ENCODE results near the gene ZNF22.

Gene ZNF22

DNA sequence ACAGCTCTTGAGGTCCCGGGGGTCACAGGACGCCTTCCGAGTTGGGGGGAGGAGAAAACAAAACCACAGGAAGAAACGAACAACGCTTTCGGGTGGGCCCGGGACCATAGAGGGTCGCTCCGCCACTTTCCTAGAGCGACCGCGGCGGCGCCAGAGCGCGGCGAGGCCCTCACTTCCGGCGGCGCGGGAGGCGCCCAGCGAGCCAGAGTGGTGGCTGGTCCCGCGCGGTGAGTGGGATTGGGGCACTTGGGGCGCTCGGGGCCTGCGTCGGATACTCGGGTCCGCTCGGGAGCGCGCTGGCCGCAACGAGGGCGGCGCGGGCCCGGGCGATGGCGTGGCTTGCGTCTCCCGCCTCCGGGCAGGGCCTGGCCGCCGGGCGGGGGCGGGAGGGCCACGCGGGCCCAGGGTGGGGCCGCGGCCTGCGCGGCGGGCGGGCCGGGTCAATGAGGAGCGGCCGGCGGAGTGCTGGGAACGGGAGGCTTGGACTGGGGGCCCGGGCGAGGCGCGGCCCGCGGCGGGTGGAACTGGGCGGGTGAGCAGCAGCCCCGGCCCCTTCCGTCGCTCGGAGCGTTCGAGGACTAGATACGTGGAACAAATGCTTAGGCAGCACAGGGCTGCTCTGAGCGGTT is at the start of gene ZNF22:
Gene ZNF22 (plus strand): TSS at position 172 of the 629 bp plus-strand sequence. CDS start 2,446 bp downstream, outside the sequence.
- DNase-seq (ENCODE audit: low read depth) = peak; percentile 57

DNA sequence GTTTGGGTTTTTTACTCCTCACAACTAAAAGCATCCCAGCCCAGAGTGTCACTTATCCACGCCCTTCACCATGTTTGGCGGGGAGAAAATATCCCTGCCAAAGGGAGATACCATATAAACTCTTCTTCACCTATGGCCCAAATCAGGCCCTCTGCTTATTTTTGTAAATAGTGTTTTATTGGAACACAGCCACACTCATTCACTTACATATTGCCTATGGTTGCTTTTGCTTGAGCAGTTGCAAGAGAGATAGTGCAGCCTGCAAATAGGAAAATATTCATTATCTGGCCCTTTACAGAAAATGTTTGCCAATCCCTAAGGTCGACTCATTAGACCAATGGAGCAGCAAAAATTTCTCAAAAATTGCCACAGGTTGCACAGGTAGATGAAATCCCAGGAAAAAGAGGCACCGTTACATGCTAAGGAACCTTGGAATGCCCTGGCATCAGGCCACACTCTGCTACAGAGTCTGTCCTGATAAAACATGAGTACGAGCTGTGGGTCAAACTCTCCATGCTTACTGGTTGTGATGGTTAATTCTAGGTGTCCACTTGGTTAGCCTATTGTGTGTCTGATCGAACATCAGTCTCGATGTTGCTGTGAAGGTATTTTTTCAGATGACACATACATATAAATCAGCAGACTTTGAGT is 49.0 kb upstream of the ZNF22 start:
- no peak for DNase-seq (ENCODE audit: low read depth)

DNA sequence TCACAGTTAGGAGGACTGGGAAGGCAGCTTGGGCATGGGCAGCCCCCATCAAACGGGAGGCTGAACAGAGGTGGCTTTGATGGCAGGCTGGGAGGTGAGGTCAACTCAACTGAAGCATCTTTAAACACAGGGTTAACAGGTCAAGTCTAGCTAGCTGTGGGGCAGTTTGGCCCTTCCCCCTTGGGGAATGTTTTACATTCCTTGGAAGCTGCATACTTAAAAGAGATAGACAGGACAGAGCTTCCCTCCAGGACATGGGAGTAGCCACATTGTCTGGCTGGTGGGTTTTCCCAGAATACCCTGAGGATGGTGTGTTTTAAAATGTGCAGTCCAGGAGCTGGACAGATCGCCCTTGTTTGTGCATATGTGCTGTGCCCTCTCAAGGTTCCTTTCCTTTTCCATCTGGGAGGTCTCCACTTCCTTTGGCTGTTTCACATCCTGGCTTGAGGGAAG is 47.9 kb upstream of the ZNF22 start:
- no peak for DNase-seq (ENCODE audit: low read depth)

DNA sequence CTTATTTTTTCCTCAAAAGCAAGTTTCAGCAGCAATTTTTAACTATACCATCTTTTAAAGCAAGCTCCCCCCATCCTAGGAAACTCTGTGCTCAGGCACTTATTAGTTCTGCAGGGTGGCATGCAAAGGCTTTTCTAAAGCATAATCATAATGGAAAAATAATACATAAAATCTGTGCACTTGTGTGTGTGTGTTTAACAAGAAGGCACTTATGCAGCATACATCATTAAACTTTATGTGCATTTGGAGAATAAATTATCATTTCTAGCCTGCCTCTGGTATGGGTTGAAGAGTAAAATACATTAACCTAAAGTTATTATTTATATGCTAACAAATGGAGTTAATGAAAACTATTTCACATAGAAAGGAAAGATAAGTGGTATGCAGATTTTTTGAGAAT is 46.7 kb upstream of the ZNF22 start:
- no peak for DNase-seq (ENCODE audit: low read depth)

DNA sequence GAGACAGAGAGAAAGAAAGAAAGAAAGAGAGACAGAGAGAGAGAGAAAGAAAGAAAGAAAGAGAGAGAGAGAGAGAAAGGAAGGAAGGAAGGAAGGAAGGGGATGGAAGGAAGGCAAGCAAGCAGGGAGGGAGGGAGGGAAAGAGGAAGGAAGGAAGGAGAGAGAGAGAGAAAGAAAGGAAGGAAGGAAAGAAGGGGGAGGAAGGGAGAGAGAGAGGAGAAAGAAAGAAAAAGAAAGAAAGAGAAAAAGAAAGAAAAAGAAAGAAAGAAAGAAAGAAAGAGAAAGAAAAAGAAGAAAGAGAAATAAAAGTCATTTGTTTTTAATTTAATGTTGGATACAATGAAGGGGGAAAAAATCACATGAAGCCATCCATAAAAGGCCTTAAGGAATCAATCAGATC is 45.8 kb upstream of the ZNF22 start:
- no peak for DNase-seq (ENCODE audit: low read depth)

DNA sequence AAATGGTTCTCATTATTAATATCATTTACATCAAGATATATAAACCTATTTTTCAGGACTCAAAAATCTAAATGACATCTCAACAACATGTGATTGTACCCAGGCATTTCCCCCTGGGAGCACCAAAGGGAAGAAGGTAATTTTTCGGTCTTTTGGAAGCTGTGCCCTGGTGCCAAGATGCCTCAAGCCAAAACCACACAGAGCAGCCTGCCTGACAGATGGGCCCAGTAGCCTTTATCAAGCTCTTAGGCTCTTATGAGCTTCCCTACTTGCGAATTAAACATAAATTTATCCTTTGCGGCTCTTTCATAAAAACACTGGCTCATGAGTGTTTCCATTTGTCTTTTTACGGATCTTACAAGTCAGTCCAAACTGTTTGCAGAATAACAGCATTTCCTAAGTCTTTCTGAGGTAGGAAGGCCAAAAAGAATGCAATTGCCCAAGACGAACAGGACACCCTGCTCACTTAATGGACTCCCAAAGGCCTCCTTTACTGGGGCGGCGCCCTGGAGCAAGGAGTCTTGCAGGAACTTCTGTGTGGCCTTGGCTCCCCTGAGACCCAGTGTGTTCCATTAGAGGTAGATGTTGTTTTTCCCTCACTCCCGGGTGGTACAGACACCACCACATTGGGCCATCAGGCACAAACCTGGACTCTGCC is 45.2 kb upstream of the ZNF22 start:
- DNase-seq (ENCODE audit: low read depth) = no peak

DNA sequence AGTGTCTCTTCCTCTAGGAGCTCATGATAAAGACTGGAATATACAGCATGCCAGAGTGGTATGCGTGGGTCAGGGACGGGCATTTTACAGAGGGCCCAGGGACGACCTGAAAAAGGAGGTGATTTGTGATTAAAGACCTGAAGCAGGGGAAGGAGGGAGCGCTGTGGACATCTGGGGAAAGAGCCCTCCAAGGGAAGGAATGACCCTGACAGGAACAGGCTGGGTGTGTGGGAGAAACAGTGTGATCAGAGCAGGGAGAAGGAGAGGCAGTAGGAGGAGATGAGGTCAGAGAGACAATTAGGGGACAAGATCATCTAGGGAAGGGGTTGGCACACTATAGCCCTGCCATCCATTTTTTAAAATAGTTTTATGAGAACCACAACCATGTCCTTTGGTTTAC is 44.5 kb upstream of the ZNF22 start:
- no peak for DNase-seq (ENCODE audit: low read depth)

DNA sequence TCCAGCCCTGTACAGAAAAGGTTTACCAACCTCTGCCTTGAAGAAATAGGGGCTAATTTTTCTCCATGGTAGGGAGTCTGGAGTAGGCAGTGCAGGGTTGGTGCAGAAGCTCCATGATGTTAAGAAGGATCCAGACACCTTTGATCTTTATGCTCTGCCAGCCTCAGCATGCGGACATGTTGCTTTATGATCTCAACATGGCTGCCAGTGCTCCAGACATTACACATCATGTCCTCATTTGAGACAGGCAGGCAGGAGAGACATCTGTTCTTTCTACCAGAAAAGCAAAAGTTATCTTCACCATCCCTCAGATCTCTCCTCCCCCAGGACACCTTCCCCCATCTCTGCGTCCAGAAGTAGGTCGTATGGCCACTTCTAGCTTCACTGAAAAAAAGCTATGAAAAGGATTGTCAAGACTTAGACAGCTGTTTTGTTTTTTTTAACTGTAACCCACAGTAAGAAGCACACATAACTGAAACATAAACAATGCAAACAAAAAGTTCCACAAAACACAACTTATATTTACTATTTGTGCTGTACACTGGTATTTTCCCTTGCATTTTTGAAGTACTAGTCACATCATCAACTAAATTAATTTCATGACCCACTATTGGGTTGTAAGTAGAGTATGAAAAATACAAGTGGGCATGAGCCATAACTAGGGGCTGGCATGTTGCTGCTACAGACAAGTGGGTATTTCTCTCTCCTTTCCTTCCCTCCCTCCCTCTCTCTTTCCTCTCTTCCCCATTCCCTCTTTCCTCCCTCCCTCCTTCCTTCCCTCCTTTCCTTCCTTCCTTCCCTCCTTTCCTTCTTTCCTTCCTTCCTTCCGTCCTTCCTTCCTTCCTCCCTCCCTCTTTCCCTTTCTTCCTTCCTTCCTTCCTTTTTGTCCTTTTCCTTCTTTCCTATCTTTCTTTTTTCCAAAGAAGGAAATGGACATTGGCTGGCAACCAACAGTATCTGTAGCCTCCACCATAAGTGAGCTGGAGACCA is 43.7 kb upstream of the ZNF22 start:
- no peak for DNase-seq (ENCODE audit: low read depth)

DNA sequence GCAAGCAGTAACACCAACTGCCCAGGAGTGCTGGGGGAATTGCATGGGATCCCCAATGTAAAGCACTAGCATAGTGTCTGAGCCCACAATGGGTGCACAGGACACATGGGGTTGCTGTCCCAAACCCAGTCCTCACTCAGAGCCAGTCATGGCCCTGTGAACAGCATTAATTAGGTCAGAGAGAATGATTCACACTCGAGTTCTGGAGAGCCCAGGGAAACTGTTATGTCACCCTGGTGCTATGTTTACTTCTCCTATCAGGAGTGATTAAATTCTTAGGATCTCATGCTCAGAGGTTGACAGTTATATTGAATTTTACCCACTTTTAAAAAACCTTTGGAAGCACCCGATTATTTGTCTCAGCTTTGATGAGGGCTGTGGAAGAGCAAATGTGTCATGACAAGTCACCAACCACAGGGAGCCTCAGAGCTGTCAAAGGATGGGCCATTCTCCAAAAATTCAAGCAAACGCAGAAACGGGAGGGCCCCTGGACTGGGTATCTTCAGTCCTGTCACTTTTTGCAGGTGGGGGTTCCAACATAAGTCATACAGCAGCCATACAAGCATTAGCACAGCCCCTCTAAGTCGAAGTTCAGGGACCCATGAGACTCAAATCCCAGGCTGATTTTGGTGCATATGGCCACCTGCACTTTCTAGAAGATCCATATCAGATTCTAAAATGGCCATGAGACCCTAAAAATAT is 42.4 kb upstream of the ZNF22 start:
- no peak for DNase-seq (ENCODE audit: low read depth)

DNA sequence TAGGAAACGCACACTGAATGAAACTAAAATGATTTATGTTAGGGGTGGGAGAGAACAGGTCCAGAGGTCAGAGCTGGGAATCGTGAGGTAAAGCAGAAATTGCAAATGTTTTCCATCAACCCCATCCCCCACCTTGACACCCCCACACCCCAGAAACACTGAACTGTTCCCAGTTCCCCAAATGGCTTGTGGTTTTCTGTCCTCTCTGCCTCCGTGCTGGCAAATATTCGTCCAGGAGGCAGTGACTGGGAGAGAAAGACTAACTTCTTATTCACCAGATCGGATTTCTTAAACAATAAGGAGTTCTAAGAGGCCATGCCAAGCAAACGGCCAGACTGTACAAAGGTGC is 41.9 kb upstream of the ZNF22 start:
- DNase-seq (ENCODE audit: low read depth) = no peak

DNA sequence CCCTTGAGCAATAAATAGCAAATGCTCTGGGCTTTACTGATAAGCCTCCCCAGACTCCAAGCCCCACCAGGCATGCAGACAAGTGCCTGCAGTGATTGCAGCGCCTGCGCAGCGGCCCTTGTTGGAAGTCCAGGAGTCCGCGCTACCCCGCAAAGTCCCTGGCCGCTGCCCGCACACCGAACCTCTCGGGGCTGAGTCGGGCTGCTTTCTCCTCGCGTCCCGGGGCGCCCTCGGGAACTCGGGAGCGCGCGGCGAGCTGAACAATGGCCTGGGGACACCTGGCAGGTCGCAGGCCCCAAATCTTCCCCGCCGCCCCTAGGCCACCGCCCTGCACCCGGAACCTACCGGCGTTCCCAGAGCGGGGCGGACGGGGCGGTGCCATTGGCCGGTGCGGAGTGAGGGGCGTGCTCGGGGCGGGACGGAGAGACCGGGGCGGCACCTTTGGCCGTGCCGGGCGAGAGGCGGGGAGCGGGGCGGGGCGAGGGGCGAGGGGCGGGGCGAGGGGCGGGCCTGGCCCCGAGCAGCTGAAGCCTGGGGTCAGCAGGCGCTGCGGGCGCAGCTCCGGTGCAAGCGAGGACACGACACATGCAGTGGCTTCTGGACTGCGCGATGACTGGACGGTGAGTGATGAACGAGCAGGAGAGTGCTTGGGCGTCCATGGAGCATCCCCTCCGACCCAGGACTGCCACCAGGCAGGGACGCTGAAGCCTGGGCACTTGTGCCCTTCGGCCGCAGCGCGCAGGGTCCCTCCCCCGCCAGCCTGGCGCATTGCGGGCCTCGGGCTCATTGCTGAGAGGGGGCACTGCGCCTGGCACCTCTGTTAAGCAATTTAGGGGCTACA is 41.3 kb upstream of the ZNF22 start, which contains the start of gene RASSF4:
Gene RASSF4 (plus strand): TSS at position 556 of the 841 bp plus-strand sequence. CDS start 10,401 bp downstream, outside the sequence.
- peak; percentile 85 for DNase-seq (ENCODE audit: low read depth)

DNA sequence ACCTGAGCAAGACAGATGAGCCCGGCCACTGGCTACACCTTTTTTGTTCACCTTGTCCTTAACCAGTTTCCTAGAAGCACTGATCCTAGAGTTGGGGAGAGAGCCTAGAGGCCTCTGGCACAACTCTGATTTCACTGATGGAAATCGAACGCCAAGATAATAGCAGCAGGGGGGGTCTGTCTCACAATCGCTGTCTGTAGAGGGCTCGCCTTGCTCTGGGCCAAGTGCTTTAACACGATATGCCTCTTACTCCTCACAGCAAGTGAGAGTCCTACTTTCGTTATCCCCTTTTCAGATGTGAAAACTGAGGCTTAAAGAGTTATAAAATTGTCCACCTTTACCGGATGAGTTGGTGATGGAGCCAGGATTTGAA is 40.6 kb upstream of the ZNF22 start:
- DNase-seq (ENCODE audit: low read depth) = no peak

DNA sequence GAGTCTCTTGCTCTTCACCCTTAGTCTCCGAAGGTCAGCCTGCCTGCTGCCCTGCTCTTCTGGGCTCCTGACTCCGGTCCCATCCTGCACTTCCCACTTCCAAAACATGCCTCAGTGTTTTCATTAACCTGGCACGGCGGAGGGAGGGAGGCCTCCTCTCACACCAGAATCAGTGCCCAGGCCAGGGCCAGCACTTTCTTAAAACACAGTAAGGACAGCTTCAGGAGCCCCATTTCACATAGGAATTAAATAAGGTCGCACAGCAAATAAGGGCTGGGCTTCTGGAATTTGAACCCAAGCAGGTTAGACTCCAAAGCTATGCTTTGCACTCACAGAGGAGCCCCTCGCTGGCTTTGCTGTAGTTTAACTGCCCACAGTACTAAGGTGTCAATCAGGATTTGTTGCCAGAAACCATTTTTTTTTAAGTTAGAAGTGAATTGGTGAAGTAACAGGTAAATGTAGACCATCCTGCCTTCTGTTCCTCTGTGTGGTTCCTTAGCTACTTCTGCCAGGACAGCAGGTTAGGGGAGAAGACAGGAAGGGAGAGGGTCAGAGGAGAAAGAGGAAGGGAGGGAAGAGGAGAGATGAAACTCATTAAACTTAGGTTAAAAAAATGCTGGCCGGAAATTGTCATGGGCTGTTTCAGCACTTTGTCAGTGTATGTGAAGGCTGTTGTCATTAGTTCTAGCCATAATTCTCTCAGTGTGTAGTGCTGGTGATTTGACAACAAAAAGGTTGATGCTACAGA is 40.1 kb upstream of the ZNF22 start:
- DNase-seq (ENCODE audit: low read depth) = no peak

DNA sequence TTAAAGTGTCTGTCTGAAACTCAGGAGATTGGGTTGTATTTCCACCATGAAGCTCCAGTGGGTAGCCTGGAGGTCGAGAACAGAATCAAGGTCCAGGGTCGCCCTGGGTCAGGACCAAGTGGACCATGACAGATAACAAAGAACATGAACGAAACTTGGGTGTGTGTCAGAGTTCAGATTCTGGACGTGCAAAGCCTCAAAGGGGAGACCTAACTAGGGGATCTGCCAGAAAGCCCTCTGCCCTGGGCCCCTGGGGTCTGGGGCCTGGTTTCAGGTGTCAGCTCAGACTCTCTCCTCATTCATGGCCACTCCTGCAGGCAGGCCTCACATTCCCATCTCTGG is 39.5 kb upstream of the ZNF22 start:
- DNase-seq (ENCODE audit: low read depth) = no peak

DNA sequence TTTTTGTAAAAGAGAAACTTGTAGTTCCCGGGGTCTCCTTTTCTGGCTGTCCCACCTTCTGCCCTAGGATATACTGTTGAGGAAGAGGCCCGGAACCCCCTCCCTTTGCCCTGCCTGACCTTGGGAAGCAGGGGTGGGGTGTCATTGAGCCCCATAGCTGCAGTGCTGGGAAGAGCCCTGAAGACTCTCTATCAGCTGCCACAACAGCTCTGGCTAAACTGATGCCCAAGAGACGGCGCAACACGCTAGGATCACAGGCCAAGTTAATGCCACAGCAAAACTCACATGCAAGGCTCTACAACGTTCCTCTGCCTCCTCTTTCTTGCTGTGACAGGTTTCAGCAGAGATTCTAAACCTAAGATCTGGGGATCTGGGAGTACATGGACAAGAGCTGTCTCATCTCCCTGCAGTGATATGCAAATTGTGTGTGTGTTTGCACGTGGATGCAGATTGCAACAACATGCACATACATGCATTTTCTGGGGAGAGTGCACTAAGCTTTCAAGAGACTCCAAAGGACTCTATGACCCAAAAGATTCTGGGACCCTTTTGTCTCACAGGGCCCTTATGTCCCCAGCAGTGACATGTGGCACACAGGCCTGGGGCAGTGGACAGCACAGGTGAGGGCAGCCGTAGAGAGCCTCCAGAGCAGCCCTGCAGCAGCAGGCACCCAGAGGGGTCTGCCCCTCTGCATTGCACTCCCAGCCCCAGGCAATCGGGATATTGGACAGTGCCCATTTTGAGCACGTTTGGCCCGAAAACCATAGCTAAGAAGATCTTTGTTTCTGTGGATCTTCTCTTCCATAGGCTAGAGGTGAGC is 38.6 kb upstream of the ZNF22 start:
- no peak for DNase-seq (ENCODE audit: low read depth)

DNA sequence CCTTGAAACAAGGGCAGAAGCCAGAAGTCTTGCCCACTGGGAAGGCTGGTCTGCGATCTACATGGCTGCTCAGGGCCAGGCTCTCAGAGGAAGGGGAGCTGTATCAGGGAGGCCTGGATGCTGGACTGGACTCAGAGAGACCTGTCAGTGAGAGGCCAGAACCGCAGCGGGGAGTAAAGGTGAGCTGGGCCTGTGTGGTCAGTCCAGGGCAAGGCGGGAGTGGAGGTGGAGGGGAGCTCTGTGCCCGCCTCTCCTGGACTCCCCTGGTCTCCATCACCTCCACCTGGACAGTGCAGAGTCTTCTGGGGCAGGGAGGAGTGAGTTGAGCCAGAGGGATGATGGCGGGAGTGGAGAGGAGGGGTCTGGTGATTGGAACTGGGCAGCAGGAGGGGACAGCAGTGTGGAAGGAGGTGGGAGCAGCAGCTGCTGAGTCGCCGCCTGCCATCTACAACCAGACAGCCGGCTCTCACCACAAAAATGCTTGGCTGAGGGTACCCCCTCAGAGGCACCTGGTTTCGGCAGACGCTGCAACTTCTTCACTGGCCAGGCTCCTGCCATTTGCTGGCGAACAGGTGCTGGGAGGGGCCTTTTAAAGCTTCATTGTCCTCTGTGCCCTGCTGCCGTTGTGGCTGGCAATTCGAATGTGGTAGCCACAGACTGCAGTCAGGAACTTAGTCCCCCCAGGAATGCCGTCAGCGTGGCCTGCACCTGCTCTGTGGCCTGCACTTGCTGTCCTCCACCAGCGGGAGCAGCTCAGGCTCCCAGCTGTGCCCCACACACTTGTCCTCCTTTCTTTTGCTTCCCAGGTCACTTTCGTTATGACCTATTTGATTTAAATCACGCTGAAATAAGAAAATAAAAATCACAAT is 37.6 kb upstream of the ZNF22 start:
- no peak for DNase-seq (ENCODE audit: low read depth)

DNA sequence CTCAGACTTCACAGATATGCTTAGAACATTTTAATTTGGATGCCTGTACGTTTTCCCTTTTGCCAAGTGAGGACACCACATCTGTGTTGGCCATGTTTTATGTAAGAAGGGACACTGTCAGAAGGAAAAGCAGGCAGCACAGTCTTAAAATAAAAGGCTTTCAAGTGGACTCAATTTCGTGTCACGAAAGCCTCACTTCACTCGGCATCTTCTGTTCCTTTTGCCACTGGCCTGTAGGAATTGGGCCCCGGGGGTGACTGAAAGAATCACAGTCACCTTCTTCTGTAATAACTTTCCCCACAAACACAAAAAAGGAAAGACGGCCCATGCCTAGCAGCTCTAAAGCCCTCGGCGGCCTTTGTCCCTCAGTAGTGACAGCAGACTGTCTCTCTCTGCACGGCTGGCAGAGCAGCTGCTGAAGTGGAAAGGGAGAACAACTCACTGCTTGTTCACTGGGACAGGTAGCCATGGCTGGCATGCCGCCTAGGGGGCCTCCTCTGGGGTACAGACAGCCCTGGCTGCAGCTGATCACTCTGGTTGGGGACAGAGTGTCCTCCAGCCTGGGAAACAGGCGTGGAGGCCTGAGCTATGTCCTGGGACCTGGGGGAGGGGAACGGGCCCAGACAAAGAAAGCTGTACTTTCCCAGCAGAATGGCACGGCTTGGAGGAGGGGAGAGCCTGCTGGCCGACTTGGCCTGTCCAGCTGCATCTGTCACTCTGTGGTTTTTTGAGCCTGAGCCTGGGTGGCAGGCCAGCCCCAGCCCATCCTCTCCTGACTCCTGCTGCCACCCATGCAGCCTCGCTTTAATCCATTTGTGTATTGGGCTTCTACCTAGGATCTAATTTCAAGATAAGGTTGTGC is 36.7 kb upstream of the ZNF22 start:
- no peak for DNase-seq (ENCODE audit: low read depth)
